ENCODE measurements around the gene SEC16A.

SEC16A gene

GRCh38 chr9:136441191-136441680 lies 41.6 kb downstream of the SEC16A start:
- Mint-ChIP-seq H3K36me3 (ENCODE audit: low read depth) (peaks cover 22% of the 10 kb centered on the region), H3K9me3 (no peaks in the 10 kb centered on the region), H3K27ac (no peak overlapping the region), H3K4me1 (ENCODE audit: low read depth) (peaks cover 20% of the 10 kb centered on the region), H3K4me3 (no peak overlapping the region), H3K27me3 (ENCODE audit: low read depth) (no peaks in the 10 kb centered on the region)

GRCh38 chr9:136439481-136440408 lies 43.1 kb downstream of the SEC16A start, which contains the start of gene INPP5E:
TSS of gene INPP5E (minus strand) at chr9:136439845. CDS start at chr9:136439419, 426 bp downstream.
- Mint-ChIP-seq H3K4me3 (peak within 1 kb of the TSS; percentile 88), H3K36me3 (ENCODE audit: low read depth) (peaks cover 24% of the 10 kb centered on the region), H3K9me3 (no peaks in the 10 kb centered on the region), H3K4me1 (ENCODE audit: low read depth) (peaks cover 24% of the 10 kb centered on the region), H3K27me3 (ENCODE audit: low read depth) (no peaks in the 10 kb centered on the region), H3K27ac (no peak within 1 kb of the TSS)

DNA sequence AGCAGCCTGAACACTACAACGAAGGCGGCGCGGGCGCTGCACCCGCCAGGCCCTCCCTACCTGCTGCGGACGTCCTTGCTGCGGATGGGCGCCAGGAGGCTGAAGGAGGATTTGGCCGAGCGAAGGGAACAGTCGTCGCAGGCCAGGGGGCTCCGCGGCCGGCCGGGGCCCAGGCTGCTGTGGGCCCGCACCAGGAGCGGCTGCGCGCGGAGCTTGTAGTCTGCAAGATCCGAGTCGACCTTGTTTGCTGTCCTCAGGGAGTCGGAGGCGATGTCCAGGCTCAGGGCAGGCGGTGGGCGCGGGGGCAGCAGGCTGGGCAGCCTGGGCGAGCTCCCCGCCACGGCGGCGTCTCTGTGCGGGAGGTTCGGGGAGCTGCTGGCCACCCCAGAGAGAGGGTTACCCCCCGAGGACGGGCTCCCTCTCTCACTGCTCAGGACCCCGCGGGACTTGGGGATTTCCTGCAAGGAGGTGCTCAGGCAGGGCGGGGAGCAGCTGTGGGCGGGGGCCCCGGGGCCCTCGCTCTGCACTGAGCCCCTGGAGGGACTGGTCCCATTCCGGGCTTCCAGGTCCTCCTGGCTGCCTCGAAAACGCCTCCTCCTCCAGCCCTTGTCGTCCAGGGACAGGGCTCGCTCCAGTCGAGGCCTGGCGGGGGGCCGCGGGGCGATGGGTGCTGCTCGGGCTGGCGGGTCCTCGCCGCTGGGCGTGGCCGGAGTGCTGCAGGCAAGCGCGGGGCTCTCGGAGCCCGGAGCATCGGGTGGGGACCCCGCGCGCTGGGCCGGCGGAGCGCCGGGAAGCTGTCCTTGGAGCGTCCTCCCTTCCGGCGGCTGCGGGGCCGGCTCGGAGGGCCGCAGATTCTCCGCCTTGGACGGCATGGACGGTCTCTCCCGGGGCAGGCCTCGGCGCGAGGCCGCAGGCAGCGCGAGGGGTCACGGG lies 44.0 kb downstream of the SEC16A start:
- peaks cover 24% of the 10 kb centered on the region for H3K4me1 Mint-ChIP-seq (ENCODE audit: low read depth)
- no peaks in the 10 kb centered on the region for H3K9me3 Mint-ChIP-seq
- H3K36me3 Mint-ChIP-seq (ENCODE audit: low read depth): peaks cover 21% of the 10 kb centered on the region
- H3K4me3 Mint-ChIP-seq: peak overlapping the region; percentile 88
- H3K27me3 Mint-ChIP-seq (ENCODE audit: low read depth): no peaks in the 10 kb centered on the region
- peak overlapping the region; percentile 59 for H3K27ac Mint-ChIP-seq

DNA sequence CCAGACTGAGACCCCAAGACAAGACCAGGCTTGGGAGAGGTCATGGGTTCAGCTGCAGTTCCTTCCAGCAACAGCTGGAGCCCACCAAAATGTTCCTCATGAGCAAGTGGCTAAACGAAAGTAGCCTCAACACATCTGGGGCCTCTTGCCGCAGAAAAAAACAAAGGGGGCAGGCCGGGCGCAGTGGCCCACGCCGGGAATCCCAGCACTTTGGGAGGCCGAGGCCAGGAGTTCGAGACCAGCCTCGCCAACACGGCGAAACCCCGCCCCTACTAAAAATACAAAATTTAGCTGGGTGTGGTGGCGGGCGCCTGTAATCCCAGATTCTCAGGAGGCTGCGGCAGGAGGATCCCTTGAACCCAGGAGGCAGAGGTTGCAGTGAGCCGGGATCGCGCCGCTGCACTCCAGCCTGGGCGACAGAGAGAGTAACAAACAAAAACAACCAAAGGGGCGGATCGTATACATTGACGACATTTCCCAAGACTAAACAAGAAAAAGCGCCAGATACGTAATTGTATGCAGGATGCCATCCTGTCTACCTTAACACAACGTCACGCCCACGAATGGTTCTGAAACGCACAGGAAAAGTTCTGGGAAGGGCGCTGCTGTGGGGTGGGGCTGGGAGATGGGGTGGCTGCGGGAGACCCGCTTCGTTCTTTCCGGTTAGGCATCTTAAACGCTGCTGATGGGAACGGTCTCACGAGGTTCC lies 44.8 kb downstream of the SEC16A start:
- H3K4me1 Mint-ChIP-seq (ENCODE audit: low read depth): peaks cover 22% of the 10 kb centered on the region
- peaks cover 16% of the 10 kb centered on the region for H3K36me3 Mint-ChIP-seq (ENCODE audit: low read depth)
- peak overlapping the region; percentile 88 for H3K4me3 Mint-ChIP-seq
- no peaks in the 10 kb centered on the region for H3K27me3 Mint-ChIP-seq (ENCODE audit: low read depth)
- no peaks in the 10 kb centered on the region for H3K9me3 Mint-ChIP-seq
- peak overlapping the region; percentile 59 for H3K27ac Mint-ChIP-seq

- Mint-ChIP-seq H3K27me3 (ENCODE audit: low read depth) (no peaks in the 10 kb centered on the region), H3K36me3 (ENCODE audit: low read depth) (peaks cover 11% of the 10 kb centered on the region), H3K4me3 (peak overlapping the region; percentile 88), H3K9me3 (no peaks in the 10 kb centered on the region), H3K27ac (no peak overlapping the region), H3K4me1 (ENCODE audit: low read depth) (peaks cover 22% of the 10 kb centered on the region)
These were observed 45.4 kb downstream of the SEC16A start for GRCh38 chr9:136437430-136437829.

GRCh38 chr9:136436055-136436634 lies 46.7 kb downstream of the SEC16A start:
- peak overlapping the region; percentile 88 for H3K4me3 Mint-ChIP-seq
- H3K4me1 Mint-ChIP-seq (ENCODE audit: low read depth): peaks cover 22% of the 10 kb centered on the region
- no peak overlapping the region for H3K27ac Mint-ChIP-seq
- H3K36me3 Mint-ChIP-seq (ENCODE audit: low read depth): peaks cover 5% of the 10 kb centered on the region
- H3K9me3 Mint-ChIP-seq: no peaks in the 10 kb centered on the region
- no peaks in the 10 kb centered on the region for H3K27me3 Mint-ChIP-seq (ENCODE audit: low read depth)

DNA sequence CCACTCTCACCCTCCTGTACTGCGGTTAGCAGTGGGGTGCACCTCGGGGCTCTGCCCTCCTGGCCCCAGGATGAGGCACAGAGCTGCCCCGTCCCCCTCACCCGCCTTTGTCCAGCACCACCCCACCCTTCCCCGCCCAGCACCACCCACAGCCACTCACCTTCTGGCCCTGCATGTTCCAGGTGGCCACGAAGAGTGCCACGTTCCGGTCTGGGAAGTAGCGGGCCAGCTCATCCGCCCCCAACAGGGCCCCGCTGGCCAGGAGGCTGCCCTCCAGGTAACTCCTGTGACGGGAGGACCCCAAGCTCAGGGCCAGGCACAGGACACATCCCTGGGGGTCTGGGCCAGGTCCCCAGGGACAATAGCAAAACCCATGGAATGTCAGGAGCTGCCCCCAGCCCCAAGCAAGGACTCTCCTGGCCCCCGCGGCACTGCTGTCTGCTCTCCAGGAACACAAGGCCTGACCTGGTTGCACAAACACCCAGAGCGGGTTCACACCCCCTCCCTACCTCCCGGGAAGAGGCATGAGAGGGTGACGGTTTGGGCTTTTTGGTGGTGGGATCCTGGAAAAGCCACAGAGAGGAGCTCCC lies 48.2 kb downstream of the SEC16A start:
- no peaks in the 10 kb centered on the region for H3K27me3 Mint-ChIP-seq (ENCODE audit: low read depth)
- H3K4me3 Mint-ChIP-seq: no peak overlapping the region
- H3K4me1 Mint-ChIP-seq (ENCODE audit: low read depth): peaks cover 22% of the 10 kb centered on the region
- no peaks in the 10 kb centered on the region for H3K9me3 Mint-ChIP-seq
- H3K27ac Mint-ChIP-seq: no peak overlapping the region
- peaks cover 4% of the 10 kb centered on the region for H3K36me3 Mint-ChIP-seq (ENCODE audit: low read depth)

DNA sequence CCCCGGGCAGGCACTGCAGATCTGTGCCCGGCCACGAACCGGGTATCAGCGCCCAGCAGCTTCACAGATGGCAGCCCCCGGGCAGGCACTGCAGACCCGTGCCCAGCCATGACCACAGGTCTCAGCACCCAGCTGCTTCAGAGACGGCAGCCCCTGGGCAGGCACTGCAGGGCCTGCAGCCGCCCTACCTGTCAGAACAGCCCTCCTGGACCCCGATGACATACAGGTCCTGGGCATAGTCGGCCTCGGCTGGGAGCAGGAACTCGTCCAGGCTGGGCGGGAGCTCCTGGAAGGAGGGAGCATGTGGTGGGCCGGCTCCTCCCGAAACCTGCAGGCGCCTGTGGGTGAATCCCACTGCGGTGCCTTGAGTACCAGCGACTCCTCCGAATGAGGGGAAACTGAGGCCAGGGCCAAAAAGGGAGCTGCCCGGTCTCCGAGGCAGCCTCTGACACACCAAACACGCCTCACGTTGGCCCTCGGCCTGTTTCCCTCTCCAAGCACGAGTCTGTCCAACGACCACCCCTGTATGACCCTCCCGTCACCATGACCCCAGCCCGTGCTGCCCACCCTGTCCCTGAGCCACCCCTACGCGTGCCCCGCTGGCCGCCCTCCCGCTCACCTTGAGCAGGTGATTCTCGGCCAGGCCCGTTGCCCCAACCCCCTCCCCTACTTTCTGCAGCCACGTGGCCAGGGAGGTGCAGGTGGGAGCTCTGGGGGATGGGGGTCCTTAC lies 48.8 kb downstream of the SEC16A start:
- no peak overlapping the region for H3K27ac Mint-ChIP-seq
- H3K27me3 Mint-ChIP-seq (ENCODE audit: low read depth): no peaks in the 10 kb centered on the region
- no peaks in the 10 kb centered on the region for H3K9me3 Mint-ChIP-seq
- peaks cover 22% of the 10 kb centered on the region for H3K4me1 Mint-ChIP-seq (ENCODE audit: low read depth)
- peaks cover 4% of the 10 kb centered on the region for H3K36me3 Mint-ChIP-seq (ENCODE audit: low read depth)
- H3K4me3 Mint-ChIP-seq: no peak overlapping the region

DNA sequence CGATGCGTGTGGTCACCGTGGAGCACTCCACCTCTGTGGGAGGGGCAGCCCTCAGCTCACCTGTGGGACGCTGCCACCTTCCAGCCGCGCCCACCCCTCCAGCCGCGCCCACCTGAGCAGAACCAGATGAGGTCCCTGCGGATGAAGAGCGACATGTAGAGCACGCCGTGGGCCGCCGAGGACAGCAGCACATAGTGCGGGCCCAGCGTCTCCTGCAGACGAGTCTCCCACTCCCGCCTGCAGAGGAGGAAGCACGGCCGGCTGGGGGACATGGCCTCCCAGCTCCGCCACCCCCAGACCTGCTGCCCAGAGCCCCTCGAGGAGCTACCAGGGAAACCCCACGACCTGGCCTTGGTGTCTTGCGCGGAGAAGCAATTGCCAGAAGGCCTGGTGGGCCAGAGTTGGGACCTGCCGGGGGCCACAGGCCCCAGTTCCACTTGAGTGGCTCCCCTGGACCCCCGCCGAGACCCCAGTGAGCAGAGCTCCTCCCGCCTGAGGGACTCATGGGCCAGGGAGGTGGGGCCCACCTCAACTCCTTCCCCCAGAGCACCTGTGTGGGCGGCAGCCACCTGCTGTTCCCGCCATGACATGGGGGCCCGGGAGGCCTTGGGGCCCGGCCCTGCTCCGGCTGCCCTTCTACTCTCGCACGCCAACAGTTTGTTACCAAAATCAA lies 49.7 kb downstream of the SEC16A start:
- Mint-ChIP-seq H3K27me3 (ENCODE audit: low read depth) (no peaks in the 10 kb centered on the region), H3K36me3 (ENCODE audit: low read depth) (peaks cover 8% of the 10 kb centered on the region), H3K9me3 (no peaks in the 10 kb centered on the region), H3K4me1 (ENCODE audit: low read depth) (peaks cover 20% of the 10 kb centered on the region), H3K27ac (no peak overlapping the region), H3K4me3 (no peak overlapping the region)

- Mint-ChIP-seq H3K27ac (no peak overlapping the region), H3K27me3 (ENCODE audit: low read depth) (no peaks in the 10 kb centered on the region), H3K4me1 (ENCODE audit: low read depth) (peaks cover 15% of the 10 kb centered on the region), H3K9me3 (no peaks in the 10 kb centered on the region), H3K4me3 (no peak overlapping the region), H3K36me3 (ENCODE audit: low read depth) (peaks cover 9% of the 10 kb centered on the region)
These were observed 50.2 kb downstream of the SEC16A start for GRCh38 chr9:136432591-136432990.

- no peak overlapping the region for H3K27ac Mint-ChIP-seq
- H3K4me3 Mint-ChIP-seq: no peak overlapping the region
- H3K9me3 Mint-ChIP-seq: no peaks in the 10 kb centered on the region
- H3K36me3 Mint-ChIP-seq (ENCODE audit: low read depth): peaks cover 9% of the 10 kb centered on the region
- no peaks in the 10 kb centered on the region for H3K27me3 Mint-ChIP-seq (ENCODE audit: low read depth)
- H3K4me1 Mint-ChIP-seq (ENCODE audit: low read depth): peaks cover 8% of the 10 kb centered on the region
These were observed 51.0 kb downstream of the SEC16A start for GRCh38 chr9:136431782-136432350.

GRCh38 chr9:136430588-136431234 lies 52.1 kb downstream of the SEC16A start:
- Mint-ChIP-seq H3K9me3 (no peaks in the 10 kb centered on the region), H3K27me3 (ENCODE audit: low read depth) (no peaks in the 10 kb centered on the region), H3K27ac (no peak overlapping the region)

More at GRCh38 chr9:136430588-136431234, 52.1 kb downstream of the SEC16A start:
- Mint-ChIP-seq H3K36me3 (ENCODE audit: low read depth) (peaks cover 5% of the 10 kb centered on the region), H3K4me3 (no peak overlapping the region), H3K4me1 (ENCODE audit: low read depth) (no peaks in the 10 kb centered on the region)

All from T-helper 1 cell treated with Interleukin-12 subunit alpha and Interleukin-12 subunit beta and Interleukin-4 antibody, amounts not matched to agents 30 μg/mL and 1 μg/mL, for 36 hours (primary cell).